OCI-M2 (cell line): ENCODE results near the gene BTRC.

Experiments
- DNase-seq: peaks from one replicate; lab custom pipeline; 2025; ENCODE audit not compliant: unreplicated experiment; lab: John Stamatoyannopoulos, UW

Gene BTRC

GRCh38 chr10:101441541-101442455, 87.8 kb downstream of the BTRC start:
- DNase-seq: peak; percentile 53

- DNase-seq: no peak
Measured at GRCh38 chr10:101442456-101442800, 88.5 kb downstream of the BTRC start.

- no peak for DNase-seq
Measured at GRCh38 chr10:101444058-101444898, 90.3 kb downstream of the BTRC start.

- DNase-seq: no peak
Measured at GRCh38 chr10:101446071-101446470, 92.1 kb downstream of the BTRC start.

GRCh38 chr10:101446947-101447346, 93.0 kb downstream of the BTRC start:
- no peak for DNase-seq

- no peak for DNase-seq
Measured at GRCh38 chr10:101447477-101447876, 93.5 kb downstream of the BTRC start.

GRCh38 chr10:101450277-101451080, 96.5 kb downstream of the BTRC start:
- no peak for DNase-seq

- DNase-seq: no peak
Measured at GRCh38 chr10:101451261-101451660, 97.3 kb downstream of the BTRC start.

- DNase-seq: no peak
Measured at GRCh38 chr10:101451667-101452069, 97.7 kb downstream of the BTRC start.

- DNase-seq: no peak
Measured at GRCh38 chr10:101452176-101452575, 98.2 kb downstream of the BTRC start.

- no peak for DNase-seq
Measured at GRCh38 chr10:101452593-101452992, 98.6 kb downstream of the BTRC start.

GRCh38 chr10:101453318-101453717, 99.4 kb downstream of the BTRC start:
- no peak for DNase-seq

- DNase-seq: no peak
Measured at GRCh38 chr10:101453791-101454718, 100.1 kb downstream of the BTRC start.

GRCh38 chr10:101458869-101459268, 104.9 kb downstream of the BTRC start:
- DNase-seq: no peak

GRCh38 chr10:101464082-101464481, 110.1 kb downstream of the BTRC start:
- DNase-seq: no peak

- DNase-seq: no peak
Measured at GRCh38 chr10:101464599-101464998, 110.6 kb downstream of the BTRC start.

- no peak for DNase-seq
Measured at GRCh38 chr10:101466016-101466912, 112.3 kb downstream of the BTRC start.

- no peak for DNase-seq
Measured at GRCh38 chr10:101467286-101467770, 113.4 kb downstream of the BTRC start.

GRCh38 chr10:101468159-101468558, 114.2 kb downstream of the BTRC start:
- no peak for DNase-seq
